Ovary (tissue), 3 donors: ENCODE results near the gene UROD.

Source experiments
- EP300 ChIP-seq: sonication (generic); formaldehyde crosslinking; IDR thresholded peaks from one replicate; pipeline ENCODE4 v1.6.1; 2017; ENCODE audit warnings: antibody characterized with exemption
- POLR2A ChIP-seq: fragments of 450-650 bp; IDR thresholded peaks from one replicate; pipeline ENCODE4 v1.6.1; 2017; ENCODE audit warnings: antibody characterized with exemption, mild to moderate bottlenecking, moderate library complexity
- TF ChIP-seq, protein P1 (sequence below), 3 donors: fragments of 450-650 bp in 2 of 3; fragments of 200-600 bp in 1 of 3; IDR thresholded peaks; one replicate each; pipeline versions ENCODE4 v1.5.1 to v1.8.0; 2016 to 2022; ENCODE audit warnings: antibody characterized with exemption in 3 of 3, mild to moderate bottlenecking in 1 of 3
- donor health status: DM: no; HTN: no; CAD: no.

DNA sequence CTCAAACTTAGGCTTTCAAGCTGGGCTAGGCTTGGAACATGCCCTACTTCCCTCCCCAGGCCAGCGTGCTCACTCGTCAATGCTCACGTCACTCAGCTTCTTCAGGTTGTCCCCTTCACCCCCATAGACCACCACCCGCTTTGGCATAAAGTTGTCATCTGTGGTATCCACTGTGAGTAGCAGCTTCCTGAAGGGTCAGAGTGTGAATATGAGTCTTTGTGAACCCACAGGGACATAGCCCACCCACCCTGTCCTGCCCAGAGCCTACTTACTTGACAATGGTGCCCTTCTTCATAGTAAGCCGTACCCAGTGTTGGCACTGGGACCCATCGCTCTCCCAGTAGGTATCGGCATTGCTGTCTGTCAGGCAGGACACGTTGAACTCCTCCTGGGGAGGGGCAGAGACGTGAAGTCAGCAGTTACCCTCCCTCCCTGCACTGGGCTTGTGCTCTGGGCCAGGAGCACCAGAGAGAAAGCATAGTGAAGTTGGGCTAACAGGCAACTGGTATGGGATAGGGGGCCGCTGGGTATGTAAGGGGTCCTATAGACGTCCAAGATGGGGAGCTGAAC, 2.7 kb upstream of the UROD start:
- TF ChIP-seq, protein P1, sequence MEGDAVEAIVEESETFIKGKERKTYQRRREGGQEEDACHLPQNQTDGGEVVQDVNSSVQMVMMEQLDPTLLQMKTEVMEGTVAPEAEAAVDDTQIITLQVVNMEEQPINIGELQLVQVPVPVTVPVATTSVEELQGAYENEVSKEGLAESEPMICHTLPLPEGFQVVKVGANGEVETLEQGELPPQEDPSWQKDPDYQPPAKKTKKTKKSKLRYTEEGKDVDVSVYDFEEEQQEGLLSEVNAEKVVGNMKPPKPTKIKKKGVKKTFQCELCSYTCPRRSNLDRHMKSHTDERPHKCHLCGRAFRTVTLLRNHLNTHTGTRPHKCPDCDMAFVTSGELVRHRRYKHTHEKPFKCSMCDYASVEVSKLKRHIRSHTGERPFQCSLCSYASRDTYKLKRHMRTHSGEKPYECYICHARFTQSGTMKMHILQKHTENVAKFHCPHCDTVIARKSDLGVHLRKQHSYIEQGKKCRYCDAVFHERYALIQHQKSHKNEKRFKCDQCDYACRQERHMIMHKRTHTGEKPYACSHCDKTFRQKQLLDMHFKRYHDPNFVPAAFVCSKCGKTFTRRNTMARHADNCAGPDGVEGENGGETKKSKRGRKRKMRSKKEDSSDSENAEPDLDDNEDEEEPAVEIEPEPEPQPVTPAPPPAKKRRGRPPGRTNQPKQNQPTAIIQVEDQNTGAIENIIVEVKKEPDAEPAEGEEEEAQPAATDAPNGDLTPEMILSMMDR (IDR thresholded peaks at IDR 0.05): no peak
- no peak for TF ChIP-seq POLR2A
- TF ChIP-seq EP300: no peak
